HG03378 (cell line): Measurements from ENCODE around the gene MRPS2.

Source experiments
- ATAC-seq: cut with Tn5 transposase; IDR thresholded peaks from one replicate; pipeline ENCODE4 v1.9.1; 2021; ENCODE audit warnings: mild to moderate bottlenecking, moderate library complexity; ENCODE audit not compliant: unreplicated experiment

Gene MRPS2

DNA sequence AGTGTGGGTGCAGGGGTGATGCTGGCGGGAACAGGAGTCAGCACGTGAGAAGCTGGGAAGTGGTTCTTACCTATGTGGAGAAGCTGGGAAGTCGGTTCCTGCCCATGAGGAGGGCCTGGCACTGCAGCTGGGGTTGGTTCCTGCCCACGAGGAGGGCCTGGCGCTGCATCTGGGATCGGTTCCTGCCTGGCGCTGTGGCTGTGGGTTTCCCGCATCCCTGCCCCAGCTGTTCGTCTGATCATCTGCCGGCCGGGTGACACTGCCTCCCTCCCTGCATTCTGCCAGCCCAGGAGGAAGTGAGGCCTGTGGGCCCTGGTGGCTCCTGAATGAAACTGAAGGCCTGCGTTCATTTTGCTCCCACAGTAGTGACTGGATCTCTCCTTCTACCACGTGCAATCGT, 50.5 kb downstream of the MRPS2 start:
- no peak for ATAC-seq

DNA sequence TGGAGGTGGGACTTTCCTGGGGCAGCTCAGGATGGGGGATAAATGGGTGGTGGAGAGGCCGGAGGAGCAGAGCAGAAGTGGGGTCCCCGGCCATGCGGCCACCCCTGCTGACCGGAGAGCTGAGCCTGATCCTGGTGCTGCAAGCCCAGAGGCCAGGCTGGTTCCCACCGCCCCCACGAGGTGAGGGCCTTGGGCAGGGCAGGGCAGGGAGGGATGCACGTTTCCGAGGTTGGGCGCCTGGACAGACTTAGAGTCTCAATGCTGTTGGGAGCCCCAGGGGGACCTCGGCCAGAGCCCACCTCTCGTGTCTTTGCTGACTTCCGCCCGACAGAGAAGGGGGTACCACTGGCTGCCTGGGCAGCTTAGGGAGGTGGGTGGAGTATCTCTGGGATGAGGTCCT, 51.0 kb downstream of the MRPS2 start:
- ATAC-seq = no peak

GRCh38 chr9:135552021-135552697, 51.7 kb downstream of the MRPS2 start:
- ATAC-seq = no peak

DNA sequence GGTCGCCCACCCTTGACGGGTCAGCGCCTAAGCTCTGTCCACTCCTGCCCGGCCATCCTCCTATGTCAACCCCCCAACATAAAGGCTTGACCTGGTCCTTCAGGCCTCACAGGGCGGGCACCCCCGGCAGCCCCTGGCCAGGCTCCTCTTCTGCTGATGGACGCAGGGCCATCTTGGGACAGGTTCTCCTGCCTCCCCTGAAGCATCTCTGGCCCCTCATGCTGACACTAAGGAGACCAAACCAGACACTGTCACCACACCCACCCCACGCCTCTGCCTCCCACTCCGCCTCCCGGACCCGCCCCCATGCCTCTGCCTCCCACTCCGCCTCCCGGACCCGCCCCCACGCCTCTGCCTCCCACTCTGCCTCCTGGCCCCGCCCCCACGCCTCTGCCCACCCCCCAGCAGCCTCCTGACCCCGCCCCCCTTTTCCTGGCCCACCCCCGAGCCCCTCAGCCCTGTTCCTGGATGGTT, 52.3 kb downstream of the MRPS2 start:
- ATAC-seq = no peak
